Measurements from ENCODE around the gene FUT3. TPM values are rescaled to one million over a fixed set of nuclear protein-coding genes. Genes with fewer than 3 reads are reported as not detected.
"Not testable (repeated sequence)": the region's sequence is repeated elsewhere in the genome, so short reads cannot be mapped to it uniquely, and the experiment has no call there.

Gene FUT3
- polyA plus RNA-seq, 1 experiment: not detected

GRCh38 chr19:5863030-5863665 is 11.9 kb upstream of the FUT3 start:
- Histone ChIP-seq H3K9me3 (ENCODE audit: control insufficient read depth, insufficient read depth, low read length) (no peaks in the 10 kb centered on the region), H3K27ac (ENCODE audit: low read depth, low read length) (no peak overlapping the region), H3K27me3 (ENCODE audit: control insufficient read depth, insufficient read depth, low read length) (peaks cover 3% of the 10 kb centered on the region), H3K4me3 (ENCODE audit: low read depth, low read length) (no peak overlapping the region)
- ChIA-PET POLR2A (no interaction called here), CTCF (interaction anchor here (1.8 kb wide), 1 partner anchor 59 kb away, joined by 5 read pairs; no protein-coding TSS in a partner anchor)
- no peak for TF ChIP-seq CTCF (IDR thresholded peaks at IDR 0.05; ENCODE audit: low read depth, low read length)
- DNase-seq (ENCODE audit: low read depth, low spot score): no peak

GRCh38 chr19:5857203-5858081 is 6.2 kb upstream of the FUT3 start:
- Histone ChIP-seq H3K4me3 (ENCODE audit: low read depth, low read length) (no peak overlapping the region), H3K27me3 (ENCODE audit: control insufficient read depth, insufficient read depth, low read length) (peaks cover 26% of the 10 kb centered on the region), H3K9me3 (ENCODE audit: control insufficient read depth, insufficient read depth, low read length) (no peaks in the 10 kb centered on the region), H3K27ac (ENCODE audit: low read depth, low read length) (no peak overlapping the region)
- no peak for TF ChIP-seq CTCF (IDR thresholded peaks at IDR 0.05; ENCODE audit: low read depth, low read length)
- DNase-seq (ENCODE audit: low read depth, low spot score): no peak
- ChIA-PET CTCF (no interaction called here), POLR2A (no interaction called here)

GRCh38 chr19:5855151-5855550 is 3.9 kb upstream of the FUT3 start:
- H3K27me3 ChIP-seq (ENCODE audit: control insufficient read depth, insufficient read depth, low read length): peaks cover 31% of the 10 kb centered on the region
- CTCF ChIA-PET: interaction anchor here (1.4 kb wide), 1 partner anchor 51 kb away, joined by 4 read pairs; no protein-coding TSS in a partner anchor
- DNase-seq (ENCODE audit: low read depth, low spot score); H3K9me3 ChIP-seq (ENCODE audit: control insufficient read depth, insufficient read depth, low read length); H3K27ac ChIP-seq (ENCODE audit: low read depth, low read length); POLR2A ChIA-PET; H3K4me3 ChIP-seq (ENCODE audit: low read depth, low read length): not testable (repeated sequence)

DNA sequence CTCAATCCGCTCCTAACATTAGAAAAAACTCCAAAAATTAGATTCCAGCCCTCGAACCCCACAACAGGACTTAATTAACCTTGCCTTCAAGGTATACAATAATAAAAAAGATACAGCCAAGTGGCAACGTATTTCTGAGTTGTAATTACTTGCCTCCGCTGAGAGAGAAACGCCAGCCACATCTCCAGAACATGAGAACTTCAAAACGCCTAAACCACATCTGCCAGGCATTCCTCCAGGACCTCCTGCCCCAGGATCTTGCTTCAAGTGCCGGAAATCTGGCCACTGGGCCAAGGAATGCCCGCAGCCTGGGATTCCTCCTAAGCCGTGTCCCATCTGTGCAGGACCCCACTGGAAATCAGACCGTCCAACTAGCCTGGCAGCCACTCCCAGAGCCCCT is 2.9 kb upstream of the FUT3 start:
- H3K27me3 ChIP-seq (ENCODE audit: control insufficient read depth, insufficient read depth, low read length): peaks cover 31% of the 10 kb centered on the region
- H3K9me3 ChIP-seq (ENCODE audit: control insufficient read depth, insufficient read depth, low read length); H3K4me3 ChIP-seq (ENCODE audit: low read depth, low read length); DNase-seq (ENCODE audit: low read depth, low spot score); CTCF ChIA-PET; POLR2A ChIA-PET; H3K27ac ChIP-seq (ENCODE audit: low read depth, low read length): not testable (repeated sequence)

DNA sequence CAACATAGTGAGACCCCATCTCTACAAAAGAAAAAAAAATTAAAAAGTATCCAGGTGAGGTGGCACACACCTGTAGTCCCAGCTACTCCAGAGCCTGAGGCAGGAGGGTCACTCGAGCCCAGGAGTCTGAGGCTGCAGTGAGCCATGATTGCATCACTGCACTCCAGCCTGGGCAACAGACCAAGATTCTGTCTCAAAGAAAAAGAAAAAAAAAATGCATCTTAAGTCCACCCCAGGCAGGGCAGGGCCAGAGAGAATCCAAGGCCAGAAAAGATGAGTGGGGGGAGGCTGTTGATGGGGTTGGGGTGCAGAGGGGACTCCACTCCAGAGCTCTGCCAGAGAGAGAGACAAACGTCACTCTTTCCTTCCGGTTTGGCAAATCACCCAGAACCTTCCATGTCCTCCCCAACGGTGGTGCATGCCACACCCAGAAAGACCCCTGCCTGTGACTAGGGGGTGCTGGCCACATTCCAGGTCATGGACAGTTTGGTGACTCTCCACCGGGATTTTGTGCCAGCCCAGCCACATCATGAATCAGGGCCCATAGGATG is 431 bp downstream of the FUT3 start:
- H3K4me3 ChIP-seq (ENCODE audit: low read depth, low read length): no peak overlapping the region
- DNase-seq (ENCODE audit: low read depth, low spot score): no peak
- no peak overlapping the region for H3K27ac ChIP-seq (ENCODE audit: low read depth, low read length)
- TF ChIP-seq CTCF (IDR thresholded peaks at IDR 0.05; ENCODE audit: low read depth, low read length): no peak
- ChIA-PET CTCF (no interaction called here), POLR2A (interaction anchor here (1.2 kb wide), 1 partner anchor 23 kb away, joined by 5 read pairs; no protein-coding TSS in a partner anchor)
- no peaks in the 10 kb centered on the region for H3K9me3 ChIP-seq (ENCODE audit: control insufficient read depth, insufficient read depth, low read length)
- peaks cover 25% of the 10 kb centered on the region for H3K27me3 ChIP-seq (ENCODE audit: control insufficient read depth, insufficient read depth, low read length)

All from AG04450 (cell line).